GM10847 (cell line): ENCODE measurements around the gene ZBTB16.

Source experiments
- POLR2A ChIP-seq: IDR thresholded peaks from 2 replicates; pipeline ENCODE4 v1.6.1; 2011; ENCODE audit not compliant: insufficient read length; ENCODE audit errors: extremely low read depth

ZBTB16 gene

DNA sequence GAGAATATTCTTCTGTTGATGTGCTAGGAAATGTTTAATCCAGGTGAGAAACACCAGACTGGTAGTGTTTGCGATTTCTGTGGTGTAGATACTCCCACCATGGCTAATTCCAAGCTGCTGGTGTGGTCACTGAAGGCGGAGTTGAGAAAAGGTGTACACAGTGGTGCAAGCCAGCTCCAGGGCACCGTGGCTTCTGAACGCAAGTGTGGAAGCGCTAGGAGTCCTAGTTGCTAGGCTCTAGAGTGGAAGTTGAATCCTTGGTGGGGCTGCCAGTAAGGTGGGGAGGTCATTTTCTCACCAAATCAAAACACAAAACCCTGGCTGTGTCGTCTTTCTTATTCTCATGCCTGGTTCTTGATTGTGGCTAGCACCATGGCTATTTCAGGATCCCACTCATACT, 61.6 kb downstream of the ZBTB16 start:
- no peak for TF ChIP-seq POLR2A

DNA sequence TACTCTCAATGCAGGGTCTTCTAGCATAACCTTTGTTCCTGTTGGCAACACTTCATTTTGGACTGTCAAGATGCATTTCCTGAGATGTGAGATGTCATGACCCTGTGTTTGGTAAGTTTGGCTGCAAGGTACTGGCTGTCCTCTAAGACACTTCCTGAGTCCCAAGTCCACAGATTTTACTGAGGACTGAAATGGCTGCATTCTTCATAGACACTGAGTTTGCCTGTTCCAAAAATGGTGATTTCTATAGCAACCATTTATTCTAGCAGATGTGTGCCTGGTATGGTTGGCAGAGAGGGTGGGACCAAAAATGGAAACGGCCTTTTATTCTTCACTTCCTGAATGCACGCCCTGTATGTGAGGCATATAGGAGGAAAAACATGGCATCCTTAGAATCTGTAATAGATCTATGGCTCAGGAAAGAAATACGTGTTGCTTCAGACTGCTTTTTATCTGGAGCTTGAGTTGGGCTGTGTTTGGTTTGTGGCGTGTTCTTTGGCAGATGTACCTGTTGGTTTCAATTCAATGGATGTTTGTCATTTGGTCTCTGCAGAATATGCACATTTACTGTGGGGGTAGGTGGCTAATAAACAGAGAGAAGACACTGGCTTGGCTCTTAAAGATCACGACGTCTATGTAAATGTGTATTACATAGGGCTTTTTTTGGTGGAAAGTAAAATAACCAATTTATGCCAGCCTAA, 62.4 kb downstream of the ZBTB16 start:
- no peak for TF ChIP-seq POLR2A

DNA sequence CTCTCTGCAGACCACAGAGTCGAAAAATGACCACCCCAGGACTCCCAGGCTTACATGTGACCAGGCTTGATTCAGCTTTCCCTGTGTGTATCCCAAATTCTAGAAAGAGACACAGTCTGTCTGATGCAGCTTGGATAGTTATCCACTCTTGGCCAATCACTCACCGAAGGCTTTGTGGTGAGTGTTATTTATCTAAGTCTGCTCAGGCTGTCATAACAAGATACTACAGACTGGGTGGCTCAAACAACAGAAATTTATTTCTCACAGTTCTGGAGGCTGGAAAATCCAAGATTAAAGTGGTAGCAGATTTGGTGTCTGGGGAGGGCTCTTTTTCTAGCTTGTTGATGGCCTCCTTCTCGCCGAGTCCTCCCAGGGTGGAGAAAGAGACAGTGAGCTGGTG, 63.2 kb downstream of the ZBTB16 start:
- no peak for TF ChIP-seq POLR2A

DNA sequence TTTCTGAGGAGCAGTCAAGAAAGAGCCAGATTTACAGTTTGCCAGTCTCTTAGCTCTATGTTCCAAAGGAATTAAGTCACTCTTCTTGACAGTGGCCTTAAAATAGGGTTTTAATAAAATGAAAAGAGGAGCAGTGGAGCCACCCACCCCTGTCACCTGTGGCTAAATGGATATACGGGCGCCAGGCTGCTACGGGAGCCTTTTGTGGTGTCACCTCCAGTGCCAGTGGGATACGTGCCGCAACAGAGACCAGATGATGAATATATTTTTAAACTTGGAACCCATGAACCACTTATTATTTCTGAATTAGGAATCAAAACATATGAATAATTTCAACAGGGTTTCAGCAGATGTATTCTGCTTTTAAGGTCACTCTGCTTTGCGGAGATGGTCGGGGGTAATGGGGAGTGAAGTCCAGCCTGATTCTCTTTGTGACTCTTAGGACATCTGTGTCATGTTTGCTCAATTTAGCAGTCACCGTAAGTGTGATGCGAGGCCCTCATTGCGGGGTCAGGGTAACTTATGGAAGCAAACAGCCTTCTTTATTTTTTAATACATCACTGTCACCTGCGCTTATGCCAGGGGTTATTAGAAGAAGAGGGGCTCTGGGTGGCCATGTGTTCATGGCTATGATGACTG, 64.3 kb downstream of the ZBTB16 start:
- no peak for TF ChIP-seq POLR2A

DNA sequence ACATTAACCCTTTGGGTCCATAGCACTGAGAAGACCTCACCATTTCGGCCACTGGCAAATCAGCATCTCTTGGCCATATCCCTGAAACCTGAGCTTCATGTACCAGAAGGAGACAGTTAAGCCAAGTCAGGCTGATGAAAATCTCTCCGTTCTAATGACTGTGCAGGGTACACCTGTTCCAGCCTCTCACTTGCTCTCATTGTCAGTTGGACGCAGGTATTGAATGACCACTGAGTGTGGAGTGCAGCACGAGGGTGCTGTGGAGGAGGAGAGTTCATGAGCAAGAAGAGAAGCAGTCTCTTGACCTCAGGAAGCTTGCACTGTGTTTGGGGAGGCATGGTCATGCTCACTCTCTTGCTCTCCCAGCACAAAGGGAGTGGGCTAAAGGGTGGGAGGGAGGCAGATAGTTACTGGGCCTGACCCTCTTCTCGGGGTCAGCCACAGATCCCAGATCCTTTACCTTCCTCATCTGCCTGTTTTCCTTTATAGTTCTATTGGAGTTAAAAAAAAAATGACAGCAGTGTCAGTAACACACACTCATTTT, 65.2 kb downstream of the ZBTB16 start:
- no peak for TF ChIP-seq POLR2A

DNA sequence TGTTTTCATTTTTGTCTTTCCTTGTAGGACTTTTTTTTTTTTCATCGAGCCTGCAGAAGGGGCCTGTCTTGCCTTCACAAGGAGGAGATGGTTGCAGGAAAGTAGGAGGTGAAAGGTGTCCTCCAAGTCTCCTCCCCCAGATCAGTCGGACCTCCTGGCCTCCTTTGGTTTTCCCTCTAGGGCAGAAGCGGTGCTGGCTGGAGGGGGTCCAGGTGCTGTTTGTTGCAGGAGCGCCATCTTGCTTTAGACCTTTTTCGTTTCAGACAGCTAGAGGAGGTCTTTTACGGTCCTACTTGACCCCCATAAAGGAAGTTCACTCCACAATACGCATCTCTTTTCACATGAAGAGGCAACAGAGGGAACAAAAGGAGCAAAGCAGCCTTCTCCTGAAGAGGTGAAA, 66.0 kb downstream of the ZBTB16 start:
- no peak for TF ChIP-seq POLR2A

DNA sequence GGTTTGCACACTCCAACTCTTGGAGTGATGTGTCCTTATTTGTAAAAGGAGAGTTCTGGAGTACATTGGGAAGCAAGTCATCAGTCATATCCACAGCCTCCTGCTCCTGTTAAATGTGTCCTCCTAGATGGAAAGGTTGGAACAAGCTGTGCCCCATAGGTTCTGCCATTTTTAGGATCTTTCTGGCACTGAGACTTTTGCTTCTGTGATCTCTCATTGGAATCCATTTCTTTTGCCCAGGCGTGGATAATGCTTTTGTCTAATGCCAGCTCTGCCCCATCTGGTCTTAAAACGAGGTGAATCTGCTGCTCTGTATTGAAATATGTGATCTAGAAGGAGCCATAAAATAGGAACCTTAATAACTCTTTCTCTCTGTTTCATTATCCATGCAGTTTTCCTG, 66.4 kb downstream of the ZBTB16 start:
- no peak for TF ChIP-seq POLR2A

DNA sequence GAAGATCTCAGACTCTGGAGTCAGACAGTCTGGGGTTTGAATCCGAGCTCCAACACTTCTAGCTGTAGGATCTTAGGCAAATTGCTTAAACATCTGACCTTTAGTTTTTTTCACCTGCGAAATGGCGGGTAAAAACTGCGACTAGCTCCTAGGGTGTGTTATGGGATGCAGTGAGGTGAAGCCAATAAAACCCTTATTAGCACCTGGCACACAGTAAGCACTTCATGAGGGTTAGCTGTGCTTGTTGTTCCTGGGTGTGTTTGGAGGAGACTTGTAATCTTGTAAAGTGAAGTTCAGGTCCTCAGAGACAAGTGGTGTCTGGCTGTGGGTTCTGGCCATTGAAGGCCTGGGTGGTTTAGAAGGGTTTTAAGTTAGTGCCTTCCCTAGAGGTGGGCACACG, 68.9 kb downstream of the ZBTB16 start:
- no peak for TF ChIP-seq POLR2A

DNA sequence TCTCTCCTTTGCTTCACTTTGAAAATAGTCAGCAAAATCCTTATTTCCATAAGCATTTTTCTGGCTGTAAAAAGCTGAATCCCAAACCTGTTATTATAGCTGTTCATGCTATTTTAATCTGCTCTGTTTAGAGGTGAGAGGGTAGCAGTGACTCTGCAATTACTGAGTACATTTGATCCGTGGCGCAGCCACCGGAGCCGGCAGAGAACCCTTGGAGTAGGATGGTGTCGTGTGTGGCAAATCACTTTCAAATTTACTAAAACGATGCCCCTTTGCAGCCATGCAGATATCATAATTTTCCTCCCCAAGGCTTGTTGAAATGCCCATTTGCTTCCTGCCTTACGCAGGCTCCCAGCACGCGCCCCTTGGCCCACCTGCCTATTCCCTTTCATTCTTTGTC, 69.6 kb downstream of the ZBTB16 start:
- no peak for TF ChIP-seq POLR2A

DNA sequence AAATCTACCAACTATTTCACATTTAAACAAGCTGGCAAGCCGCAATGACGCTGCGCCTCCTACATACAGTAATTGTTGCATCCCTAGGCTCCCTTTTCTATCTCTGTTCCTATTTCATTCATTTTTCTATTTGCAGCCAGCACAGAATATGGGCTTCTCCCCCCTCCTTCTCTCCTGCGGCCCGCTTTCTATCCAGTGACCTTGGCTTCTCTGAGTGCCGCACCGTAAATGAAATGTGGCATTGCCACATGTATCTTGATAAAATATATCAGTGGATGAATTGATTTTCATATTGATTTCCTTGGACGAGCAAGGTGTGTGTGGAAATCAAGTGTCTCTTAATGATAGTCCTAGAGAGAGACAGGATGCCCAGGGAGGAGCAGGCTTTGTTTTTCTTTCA, 70.2 kb downstream of the ZBTB16 start:
- TF ChIP-seq POLR2A, result no peak

DNA sequence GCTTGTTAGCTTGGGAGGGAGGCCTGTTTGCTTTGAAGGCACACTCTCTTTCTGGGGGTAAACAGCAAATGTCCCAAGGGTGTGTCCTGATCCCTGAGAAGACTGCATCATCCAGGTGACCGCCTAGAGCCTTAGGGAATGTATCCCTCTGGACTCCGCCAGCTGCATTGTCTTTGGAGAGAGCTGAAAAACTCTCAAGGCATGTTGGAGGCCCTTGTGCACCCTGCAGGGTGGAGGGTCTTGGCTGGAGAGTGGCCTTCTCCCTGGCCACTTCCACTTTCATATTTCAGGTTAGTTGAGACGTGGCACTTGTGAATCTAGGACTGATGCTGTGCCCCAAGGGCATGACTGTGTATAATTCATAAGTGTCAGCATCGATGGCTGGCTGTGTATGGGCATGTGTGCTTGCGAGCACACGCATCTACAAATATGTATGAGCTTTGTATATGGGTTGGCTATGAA, 70.6 kb downstream of the ZBTB16 start:
- TF ChIP-seq POLR2A, result no peak

DNA sequence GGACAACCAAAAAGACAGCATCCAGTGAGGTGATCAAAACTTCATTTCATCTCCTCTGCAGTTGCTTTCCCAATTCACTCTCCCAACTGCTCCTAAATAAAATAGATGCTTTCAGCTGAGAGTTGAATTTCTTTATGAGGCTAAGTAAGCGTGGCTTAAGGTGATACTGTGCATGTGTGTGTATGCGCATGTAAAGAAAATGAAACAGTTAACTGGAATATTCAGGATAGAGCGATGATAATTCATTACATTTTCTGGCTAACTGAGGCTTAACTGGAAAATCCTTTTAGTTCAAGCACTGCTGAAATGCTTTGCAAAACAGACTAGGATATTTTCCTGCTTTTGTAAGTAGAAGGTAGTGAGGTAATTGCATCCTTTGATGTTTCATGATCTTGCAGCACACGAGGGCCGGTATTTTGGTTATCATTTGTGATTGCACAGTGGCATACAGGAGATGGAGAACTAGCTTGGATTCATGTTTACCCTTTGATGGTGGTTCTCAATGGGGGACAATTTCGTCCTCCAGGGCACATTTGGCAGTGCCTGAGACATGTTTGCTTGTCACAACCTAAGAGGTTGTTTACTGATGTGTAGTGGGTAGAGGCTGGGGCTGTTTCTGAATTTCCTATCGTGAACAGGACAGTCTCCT, 71.2 kb downstream of the ZBTB16 start:
- TF ChIP-seq POLR2A, result no peak

DNA sequence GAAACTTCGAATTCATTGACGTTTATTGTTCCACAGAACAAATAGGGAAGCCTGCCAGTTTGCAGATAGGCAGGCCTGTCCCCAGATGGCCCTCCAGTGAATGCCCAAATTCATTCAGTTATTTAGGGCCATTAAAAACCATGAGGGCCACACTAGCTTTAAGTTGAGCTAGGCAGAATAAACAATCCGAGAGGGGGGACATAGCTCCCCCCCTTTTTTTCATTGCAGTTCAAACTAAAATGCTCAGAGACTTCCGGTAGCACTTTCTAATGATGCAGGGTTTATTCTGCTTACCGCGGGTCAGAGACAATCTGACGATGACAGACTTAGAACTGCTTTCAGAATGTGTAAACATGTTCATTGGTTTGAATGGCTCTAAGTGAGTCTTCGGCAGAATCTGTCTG, 72.0 kb downstream of the ZBTB16 start:
- no peak for TF ChIP-seq POLR2A

DNA sequence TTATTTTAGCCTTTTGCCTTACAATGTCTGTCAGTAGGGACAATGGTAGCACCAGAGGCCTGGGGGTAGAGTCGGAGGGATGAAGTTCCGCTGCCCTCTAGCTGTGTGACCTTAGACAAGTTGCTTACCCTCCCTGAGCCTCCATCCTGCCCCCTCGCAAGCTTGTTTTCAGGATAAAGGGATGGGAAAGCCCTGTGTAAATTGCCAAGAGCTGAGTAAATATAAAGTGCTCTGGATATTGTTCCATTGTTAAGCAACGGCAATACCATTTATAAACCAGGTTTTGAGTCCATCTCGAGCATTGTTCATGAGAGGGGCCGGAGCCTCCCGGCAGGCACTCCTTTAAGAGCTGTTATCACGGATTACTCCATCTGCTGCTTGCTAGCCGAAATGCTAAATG, 72.9 kb downstream of the ZBTB16 start:
- TF ChIP-seq POLR2A, result no peak

DNA sequence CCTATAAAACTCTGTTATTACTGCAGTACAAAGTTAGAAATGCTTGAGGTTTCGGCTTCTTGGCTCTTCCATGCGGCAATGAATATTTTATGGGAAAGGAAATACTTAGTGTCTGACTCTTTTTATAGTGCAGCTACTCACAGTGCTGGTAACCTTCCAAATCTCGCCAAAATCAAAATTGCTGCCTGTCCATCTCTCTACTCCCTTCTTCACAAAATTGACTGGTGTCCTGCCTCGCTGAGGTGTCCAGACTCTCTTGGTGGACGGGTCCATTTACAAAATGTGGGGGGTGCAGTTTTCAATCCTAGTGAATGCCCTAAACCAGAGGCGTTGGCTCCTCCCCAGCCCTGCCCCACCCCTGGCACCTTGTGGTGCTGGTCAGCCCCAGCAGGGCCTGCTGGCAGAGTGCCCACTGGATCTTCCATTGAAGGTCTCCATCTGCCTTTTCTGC, 73.5 kb downstream of the ZBTB16 start:
- no peak for TF ChIP-seq POLR2A
